T follicular helper cell (primary cell): Measurements from ENCODE around the gene GGTLC1.
A peak's percentile ranks its signal among the peaks of the same experiment; 100 is the strongest.

Experiments used
- DNase-seq: peaks from one replicate; pipeline ENCODE4 v3.0.0-alpha.2; 2020; ENCODE audit warnings: low read depth

Gene GGTLC1

DNA sequence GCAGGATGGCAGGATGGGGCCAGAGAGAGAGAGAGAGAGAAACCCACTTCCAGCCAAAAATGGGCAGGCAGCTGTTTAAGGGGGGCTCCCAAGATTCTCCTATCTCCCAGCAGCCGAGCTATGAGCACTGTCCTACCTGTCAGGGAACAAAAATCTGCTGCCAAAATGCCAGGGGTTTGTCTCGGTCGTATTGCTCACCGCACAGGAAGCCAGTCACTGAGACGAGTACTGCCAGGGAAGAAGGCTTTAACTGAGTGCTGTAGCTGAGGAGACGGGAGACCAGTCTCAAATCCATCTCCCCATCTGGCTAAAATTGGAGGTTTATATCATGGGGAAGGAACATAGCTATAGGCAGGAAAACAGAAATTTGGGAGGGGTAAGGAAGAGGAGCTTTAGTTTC lies 22.3 kb downstream of the GGTLC1 start:
- DNase-seq = no peak

GRCh38 chr20:23963941-23964340 lies 24.6 kb downstream of the GGTLC1 start:
- no peak for DNase-seq

DNA sequence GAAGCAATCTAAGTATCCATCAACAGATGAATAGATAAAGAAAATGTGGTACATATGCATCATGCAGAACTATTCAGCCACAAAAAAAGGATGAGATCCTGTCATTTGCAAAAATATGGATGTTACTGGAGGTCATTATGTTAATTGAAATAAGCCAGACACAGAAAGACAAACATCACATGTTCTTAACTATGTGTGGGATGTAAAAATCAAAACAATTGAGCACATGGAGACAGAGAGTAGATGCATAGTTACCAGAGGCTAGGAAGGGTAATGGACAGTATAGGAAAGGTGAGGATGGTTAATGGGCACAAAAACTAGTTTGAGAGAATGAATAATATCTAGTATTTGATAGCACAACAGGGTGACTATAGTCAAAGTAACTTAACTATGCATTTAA lies 26.3 kb downstream of the GGTLC1 start:
- DNase-seq = no peak

DNA sequence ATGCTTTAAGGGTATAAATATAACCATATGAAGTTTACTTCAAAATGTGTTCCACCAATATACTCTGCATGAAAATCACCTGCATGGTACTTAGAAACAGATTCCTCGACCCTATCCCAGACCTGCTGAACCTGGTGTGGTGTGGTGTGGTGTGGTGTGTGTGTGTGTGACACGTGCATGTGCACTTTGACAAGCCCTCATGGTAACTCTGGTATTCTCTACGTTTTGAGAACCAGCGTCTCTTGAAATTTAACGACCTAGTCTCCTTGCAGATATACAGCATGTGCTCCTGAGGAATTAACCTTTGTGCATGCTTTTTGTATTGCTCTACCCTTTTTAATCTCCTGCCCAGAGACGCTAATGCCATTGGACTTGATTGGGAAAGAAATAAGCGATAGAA lies 29.5 kb downstream of the GGTLC1 start:
- DNase-seq = no peak

DNA sequence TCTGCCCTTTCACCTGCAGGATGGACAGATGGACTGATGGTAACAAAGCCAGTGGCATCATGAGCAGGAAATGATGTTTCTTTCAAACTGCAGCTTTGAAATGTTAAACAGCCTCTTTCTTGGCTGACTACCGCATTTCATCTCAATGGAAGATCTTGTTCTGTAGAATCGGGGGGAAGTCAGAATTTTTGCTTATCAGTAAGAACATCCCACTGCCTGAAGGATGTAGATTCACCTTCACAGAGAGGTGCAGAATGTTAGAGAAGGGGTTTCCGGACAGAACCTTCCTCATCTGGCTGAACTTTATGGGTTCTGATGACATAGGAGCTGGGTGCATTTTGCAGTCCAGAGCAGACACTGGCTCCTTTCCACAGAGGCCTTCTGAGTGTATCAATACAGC lies 32.7 kb downstream of the GGTLC1 start:
- DNase-seq = no peak

DNA sequence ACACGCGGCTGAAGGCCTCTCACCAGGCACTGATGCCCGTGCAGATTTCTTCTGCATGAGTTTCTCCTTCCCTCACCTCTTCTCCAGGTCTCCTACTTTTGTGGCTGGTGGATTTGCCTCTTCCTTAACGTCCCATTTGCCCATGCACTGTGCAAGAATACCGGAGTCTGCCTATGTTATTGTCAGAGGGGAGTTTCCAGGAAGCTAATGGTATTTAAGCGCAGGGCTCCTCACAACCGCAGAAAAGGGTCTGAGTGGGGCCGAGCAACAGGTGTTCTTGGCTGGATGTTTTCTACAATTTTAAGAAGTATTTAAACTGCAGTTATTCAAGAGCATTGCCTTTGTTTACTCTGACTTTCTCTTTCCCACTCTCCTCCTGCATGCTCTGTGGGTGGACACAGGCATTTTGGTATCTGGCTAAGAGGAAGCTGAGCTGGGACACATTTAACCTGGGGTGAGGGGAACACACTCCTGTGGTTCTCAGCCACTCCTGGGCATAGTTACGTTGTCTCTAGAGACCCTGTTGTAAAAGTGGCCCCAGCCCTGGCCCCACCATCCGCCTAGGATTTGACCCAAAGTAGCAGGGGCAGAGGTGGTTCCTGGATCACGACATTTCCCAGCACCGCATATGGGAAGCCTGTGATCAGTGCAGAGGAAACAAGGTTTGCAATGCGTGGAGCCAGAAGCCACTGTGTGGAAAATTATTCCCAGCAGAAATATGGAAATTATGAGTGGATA lies 34.4 kb downstream of the GGTLC1 start:
- DNase-seq = no peak

- DNase-seq = no peak
Measured at GRCh38 chr20:23946206-23946605, 42.4 kb downstream of the GGTLC1 start.

GRCh38 chr20:23943304-23943703 lies 45.3 kb downstream of the GGTLC1 start:
- DNase-seq = no peak

DNA sequence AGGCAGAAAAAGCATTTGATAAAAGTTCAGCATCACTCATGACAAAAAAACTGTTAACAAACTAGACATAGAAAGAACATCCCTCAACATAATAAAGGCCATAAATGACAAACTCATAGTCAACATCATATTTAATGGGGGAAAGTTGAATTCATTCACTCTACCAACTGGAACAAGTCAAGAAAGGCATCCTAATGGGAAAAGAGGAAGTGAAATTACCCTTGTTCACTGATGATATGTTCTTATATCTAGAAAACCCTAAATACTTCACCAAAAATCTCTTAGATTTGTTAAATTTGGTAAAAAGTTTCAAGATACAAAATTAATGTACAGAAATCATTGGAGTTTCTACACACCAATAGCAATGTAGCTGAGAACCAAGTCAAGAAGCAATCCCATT lies 48.9 kb downstream of the GGTLC1 start:
- no peak for DNase-seq

GRCh38 chr20:23939063-23939462 lies 49.5 kb downstream of the GGTLC1 start:
- no peak for DNase-seq

GRCh38 chr20:23938118-23938438 lies 50.5 kb downstream of the GGTLC1 start:
- no peak for DNase-seq

DNA sequence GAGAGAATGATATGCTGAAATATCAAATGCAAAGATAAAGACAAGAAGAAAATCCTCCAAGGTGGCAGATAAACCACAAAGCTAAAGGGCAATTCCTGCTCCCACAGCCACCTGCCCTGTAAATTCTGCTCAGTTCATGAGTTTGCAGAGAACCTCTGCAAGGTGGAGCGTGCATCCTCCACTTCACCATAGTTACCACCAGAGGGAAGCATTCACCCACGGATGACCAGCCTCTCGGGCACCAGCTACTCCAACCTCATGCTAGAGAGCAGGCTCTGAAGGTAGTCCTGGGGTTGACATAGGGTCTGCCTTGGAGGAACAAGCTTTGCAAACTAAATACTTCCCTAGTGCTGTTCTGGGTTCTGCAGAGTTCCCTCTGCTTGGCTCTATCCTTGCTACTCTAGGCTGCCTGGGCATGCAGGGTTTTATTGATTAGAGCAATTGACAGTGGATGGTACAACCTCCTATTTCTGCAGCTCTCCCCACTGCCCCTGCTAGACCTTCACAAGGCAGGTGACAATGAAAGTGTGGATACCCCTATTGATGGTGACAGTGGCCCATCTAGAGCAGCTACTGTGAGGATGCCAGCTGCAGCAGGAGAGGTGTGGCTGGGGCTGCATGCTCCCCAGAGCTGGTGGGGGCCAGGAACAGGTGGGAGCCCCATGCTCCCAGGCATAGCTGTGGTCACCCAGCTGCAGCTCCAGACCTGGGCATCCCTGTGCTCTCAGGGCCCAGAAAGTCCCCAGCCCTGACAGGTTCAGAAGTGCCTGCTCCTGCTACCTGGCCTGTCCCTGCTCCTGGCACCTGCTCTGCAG lies 51.1 kb downstream of the GGTLC1 start:
- peak; percentile 47 for DNase-seq
